ENCODE measurements around the gene FRS3. TPM values are rescaled to one million over a fixed set of nuclear protein-coding genes. Genes with fewer than 3 reads are reported as not detected.

FRS3 gene
- total and polyA plus RNA-seq, 2 of the 13 experiments (the other 11 are each of a cell fraction or from before 2014, with no cell fraction given): 3.0 to 7.4 TPM

DNA sequence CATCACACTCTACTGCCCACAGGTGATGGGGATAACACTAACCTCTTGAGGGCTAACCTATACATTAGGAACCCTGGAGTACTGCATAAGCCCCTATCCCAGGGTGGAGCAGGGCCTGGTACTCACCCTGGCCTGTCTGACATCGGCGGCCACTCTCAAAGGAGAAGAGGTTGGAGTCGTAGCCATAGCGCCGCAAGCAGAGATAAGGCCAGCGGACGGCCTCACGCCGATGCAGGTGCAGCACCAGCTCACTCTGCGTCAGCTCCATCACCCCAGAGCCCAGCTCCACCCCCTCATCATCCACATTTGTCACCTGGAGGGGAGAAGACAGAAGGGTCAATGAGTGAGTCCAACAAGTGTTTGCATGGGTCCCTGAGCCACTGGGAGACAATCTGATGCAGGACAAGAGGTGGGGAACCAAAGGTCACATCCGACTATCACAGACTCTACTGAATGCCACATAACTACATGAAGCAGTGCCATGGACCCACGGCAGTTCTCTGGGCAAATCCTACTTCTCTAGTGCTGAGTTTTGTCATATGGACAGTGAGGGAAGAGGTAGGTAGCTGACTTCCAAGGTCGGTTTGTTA lies 4.3 kb downstream of the FRS3 start:
- WGBS (ENCODE audit: low lambda C conversion rate): 86% methylated on average over 13 of the region's 13 CpGs
- DNase-seq (ENCODE audit: low spot score) (no peak), ATAC-seq (no peak), FAIRE-seq (no peak)
- no peak overlapping the region for H3K4me2 ChIP-seq (ENCODE audit: low read depth, low read length)
- no peak overlapping the region for H2AFZ ChIP-seq (ENCODE audit: low read length)
- intact Hi-C loops (cut with micrococcal nuclease; ENCODE audit: unreplicated experiment) (loop anchor here (5.0 kb wide), 1 partner anchor 173 kb away; no protein-coding TSS in a partner anchor), in situ Hi-C loops (cut with HindIII; ENCODE audit: extremely low pct_ligation_motif_present, low pct_unique_long_range_greater_than_20kb) (loop anchor here (5.0 to 25.0 kb wide), 2 partner anchors 38 to 437 kb away; partner anchors contain the start of genes MRPS10 and TFEB)
- no peaks in the 10 kb centered on the region for H4K20me1 ChIP-seq (ENCODE audit: insufficient read depth, low read length)
- H3K4me3 ChIP-seq (replicated peaks in 1 of 3; ENCODE audit: insufficient read depth in 1 of 3, low read depth in 2 of 3, low read length in 3 of 3): no peak overlapping the region
- H3K27me3 ChIP-seq (ENCODE audit: control insufficient read depth in 1 of 2, insufficient read depth in 2 of 2, low read length in 2 of 2): no peaks in the 10 kb centered on the region
- H3K9ac ChIP-seq (ENCODE audit: insufficient read depth, low read depth, low read length): no peak overlapping the region
- peaks cover 23% of the 10 kb centered on the region for H3K4me1 ChIP-seq (ENCODE audit: insufficient read depth, low read length)
- no peak overlapping the region for H3K27ac ChIP-seq (ENCODE audit: extremely low read length, insufficient read depth, low read length)
- no peaks in the 10 kb centered on the region for H3K9me3 ChIP-seq (ENCODE audit: low read length)
- ChIA-PET POLR2A (interaction anchor here (1.3 to 2.8 kb wide), 3 partner anchors 27 to 41 kb away, joined by 5 to 14 read pairs (median 6); no protein-coding TSS in a partner anchor), CTCF (ENCODE audit: low intra/inter-chr PET ratio, low total read pairs) (interaction anchor here (1.2 to 4.4 kb wide), 6 partner anchors 11 to 269 kb away, joined by 4 to 61 read pairs (median 9); partner anchors contain the start of gene TFEB)
- peaks cover 20 to 48% of the 10 kb centered on the region in 2 experiments for H3K36me3 ChIP-seq (replicated peaks in 1 of 2; ENCODE audit: control insufficient read depth in 1 of 2, insufficient read depth in 2 of 2, low read length in 2 of 2)
- no TSS peak for BruUV-seq (replicated peaks)
- H3K79me2 ChIP-seq (ENCODE audit: insufficient read depth, low read length): peaks cover 4% of the 10 kb centered on the region
- TF ChIP-seq ZNF891 (CRISPR knock-in tag; IDR thresholded peaks at IDR 0.05) (0 out of 2 replicates have a peak, but pooled peaks have one; percentile 48), ZFP36 (IDR thresholded peaks at IDR 0.05; ENCODE audit: borderline replicate concordance, low read depth, low read length, partially characterized antibody) (no peak), ZNF225 (CRISPR knock-in tag; IDR thresholded peaks at IDR 0.05) (0 out of 2 replicates have a peak, but pooled peaks have one; percentile 31), ZMAT3 (CRISPR knock-in tag; conservative IDR thresholded peaks at IDR 0.05) (0 out of 2 replicates have a peak, but pooled peaks have one; percentile 49), ZNF556 (CRISPR knock-in tag; IDR thresholded peaks at IDR 0.05; ENCODE audit: borderline replicate concordance) (peak; percentile 18; the same call in 1 of the 2 replicates), ARNTL (CRISPR knock-in tag; IDR thresholded peaks at IDR 0.05) (0 out of 2 replicates have a peak, but pooled peaks have one; percentile 18)
- TF ChIP-seq, protein P1, sequence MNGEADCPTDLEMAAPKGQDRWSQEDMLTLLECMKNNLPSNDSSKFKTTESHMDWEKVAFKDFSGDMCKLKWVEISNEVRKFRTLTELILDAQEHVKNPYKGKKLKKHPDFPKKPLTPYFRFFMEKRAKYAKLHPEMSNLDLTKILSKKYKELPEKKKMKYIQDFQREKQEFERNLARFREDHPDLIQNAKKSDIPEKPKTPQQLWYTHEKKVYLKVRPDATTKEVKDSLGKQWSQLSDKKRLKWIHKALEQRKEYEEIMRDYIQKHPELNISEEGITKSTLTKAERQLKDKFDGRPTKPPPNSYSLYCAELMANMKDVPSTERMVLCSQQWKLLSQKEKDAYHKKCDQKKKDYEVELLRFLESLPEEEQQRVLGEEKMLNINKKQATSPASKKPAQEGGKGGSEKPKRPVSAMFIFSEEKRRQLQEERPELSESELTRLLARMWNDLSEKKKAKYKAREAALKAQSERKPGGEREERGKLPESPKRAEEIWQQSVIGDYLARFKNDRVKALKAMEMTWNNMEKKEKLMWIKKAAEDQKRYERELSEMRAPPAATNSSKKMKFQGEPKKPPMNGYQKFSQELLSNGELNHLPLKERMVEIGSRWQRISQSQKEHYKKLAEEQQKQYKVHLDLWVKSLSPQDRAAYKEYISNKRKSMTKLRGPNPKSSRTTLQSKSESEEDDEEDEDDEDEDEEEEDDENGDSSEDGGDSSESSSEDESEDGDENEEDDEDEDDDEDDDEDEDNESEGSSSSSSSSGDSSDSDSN (CRISPR knock-in tag; IDR thresholded peaks at IDR 0.05): 0 out of 2 replicates have a peak, but pooled peaks have one; percentile 17
- TF ChIP-seq, protein P2, sequence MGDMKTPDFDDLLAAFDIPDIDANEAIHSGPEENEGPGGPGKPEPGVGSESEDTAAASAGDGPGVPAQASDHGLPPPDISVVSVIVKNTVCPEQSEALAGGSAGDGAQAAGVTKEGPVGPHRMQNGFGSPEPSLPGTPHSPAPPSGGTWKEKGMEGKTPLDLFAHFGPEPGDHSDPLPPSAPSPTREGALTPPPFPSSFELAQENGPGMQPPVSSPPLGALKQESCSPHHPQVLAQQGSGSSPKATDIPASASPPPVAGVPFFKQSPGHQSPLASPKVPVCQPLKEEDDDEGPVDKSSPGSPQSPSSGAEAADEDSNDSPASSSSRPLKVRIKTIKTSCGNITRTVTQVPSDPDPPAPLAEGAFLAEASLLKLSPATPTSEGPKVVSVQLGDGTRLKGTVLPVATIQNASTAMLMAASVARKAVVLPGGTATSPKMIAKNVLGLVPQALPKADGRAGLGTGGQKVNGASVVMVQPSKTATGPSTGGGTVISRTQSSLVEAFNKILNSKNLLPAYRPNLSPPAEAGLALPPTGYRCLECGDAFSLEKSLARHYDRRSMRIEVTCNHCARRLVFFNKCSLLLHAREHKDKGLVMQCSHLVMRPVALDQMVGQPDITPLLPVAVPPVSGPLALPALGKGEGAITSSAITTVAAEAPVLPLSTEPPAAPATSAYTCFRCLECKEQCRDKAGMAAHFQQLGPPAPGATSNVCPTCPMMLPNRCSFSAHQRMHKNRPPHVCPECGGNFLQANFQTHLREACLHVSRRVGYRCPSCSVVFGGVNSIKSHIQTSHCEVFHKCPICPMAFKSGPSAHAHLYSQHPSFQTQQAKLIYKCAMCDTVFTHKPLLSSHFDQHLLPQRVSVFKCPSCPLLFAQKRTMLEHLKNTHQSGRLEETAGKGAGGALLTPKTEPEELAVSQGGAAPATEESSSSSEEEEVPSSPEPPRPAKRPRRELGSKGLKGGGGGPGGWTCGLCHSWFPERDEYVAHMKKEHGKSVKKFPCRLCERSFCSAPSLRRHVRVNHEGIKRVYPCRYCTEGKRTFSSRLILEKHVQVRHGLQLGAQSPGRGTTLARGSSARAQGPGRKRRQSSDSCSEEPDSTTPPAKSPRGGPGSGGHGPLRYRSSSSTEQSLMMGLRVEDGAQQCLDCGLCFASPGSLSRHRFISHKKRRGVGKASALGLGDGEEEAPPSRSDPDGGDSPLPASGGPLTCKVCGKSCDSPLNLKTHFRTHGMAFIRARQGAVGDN (CRISPR knock-in tag; IDR thresholded peaks at IDR 0.05): peak; percentile 43
- TF ChIP-seq, protein P3, sequence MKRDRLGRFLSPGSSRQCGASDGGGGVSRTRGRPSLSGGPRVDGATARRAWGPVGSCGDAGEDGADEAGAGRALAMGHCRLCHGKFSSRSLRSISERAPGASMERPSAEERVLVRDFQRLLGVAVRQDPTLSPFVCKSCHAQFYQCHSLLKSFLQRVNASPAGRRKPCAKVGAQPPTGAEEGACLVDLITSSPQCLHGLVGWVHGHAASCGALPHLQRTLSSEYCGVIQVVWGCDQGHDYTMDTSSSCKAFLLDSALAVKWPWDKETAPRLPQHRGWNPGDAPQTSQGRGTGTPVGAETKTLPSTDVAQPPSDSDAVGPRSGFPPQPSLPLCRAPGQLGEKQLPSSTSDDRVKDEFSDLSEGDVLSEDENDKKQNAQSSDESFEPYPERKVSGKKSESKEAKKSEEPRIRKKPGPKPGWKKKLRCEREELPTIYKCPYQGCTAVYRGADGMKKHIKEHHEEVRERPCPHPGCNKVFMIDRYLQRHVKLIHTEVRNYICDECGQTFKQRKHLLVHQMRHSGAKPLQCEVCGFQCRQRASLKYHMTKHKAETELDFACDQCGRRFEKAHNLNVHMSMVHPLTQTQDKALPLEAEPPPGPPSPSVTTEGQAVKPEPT (CRISPR knock-in tag; IDR thresholded peaks at IDR 0.05; ENCODE audit: low read depth): 0 out of 2 replicates have a peak, but pooled peaks have one; percentile 29
- TF ChIP-seq, protein P4, sequence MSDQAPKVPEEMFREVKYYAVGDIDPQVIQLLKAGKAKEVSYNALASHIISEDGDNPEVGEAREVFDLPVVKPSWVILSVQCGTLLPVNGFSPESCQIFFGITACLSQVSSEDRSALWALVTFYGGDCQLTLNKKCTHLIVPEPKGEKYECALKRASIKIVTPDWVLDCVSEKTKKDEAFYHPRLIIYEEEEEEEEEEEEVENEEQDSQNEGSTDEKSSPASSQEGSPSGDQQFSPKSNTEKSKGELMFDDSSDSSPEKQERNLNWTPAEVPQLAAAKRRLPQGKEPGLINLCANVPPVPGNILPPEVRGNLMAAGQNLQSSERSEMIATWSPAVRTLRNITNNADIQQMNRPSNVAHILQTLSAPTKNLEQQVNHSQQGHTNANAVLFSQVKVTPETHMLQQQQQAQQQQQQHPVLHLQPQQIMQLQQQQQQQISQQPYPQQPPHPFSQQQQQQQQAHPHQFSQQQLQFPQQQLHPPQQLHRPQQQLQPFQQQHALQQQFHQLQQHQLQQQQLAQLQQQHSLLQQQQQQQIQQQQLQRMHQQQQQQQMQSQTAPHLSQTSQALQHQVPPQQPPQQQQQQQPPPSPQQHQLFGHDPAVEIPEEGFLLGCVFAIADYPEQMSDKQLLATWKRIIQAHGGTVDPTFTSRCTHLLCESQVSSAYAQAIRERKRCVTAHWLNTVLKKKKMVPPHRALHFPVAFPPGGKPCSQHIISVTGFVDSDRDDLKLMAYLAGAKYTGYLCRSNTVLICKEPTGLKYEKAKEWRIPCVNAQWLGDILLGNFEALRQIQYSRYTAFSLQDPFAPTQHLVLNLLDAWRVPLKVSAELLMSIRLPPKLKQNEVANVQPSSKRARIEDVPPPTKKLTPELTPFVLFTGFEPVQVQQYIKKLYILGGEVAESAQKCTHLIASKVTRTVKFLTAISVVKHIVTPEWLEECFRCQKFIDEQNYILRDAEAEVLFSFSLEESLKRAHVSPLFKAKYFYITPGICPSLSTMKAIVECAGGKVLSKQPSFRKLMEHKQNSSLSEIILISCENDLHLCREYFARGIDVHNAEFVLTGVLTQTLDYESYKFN (CRISPR knock-in tag; conservative IDR thresholded peaks at IDR 0.05): 0 out of 2 replicates have a peak, but pooled peaks have one; percentile 5
